GM12878 (cell line): ENCODE results near the gene GGTA1. TPM values are rescaled to one million over a fixed set of nuclear protein-coding genes. Genes with fewer than 3 reads are reported as not detected.

Source experiments
- ATAC-seq: fragments of 200-7000 bp; cut with Tn5 transposase; 3 replicates; pipeline ENCODE4 v1.9.1; 2020; ENCODE audit warnings: mild to moderate bottlenecking, moderate library complexity
- BruUV-seq: library from RNA; stranded (reverse); fragments of 400-500 nt; replicated peaks from 2 replicates; lab custom pipeline; 2021; lab: Mats Ljungman, UMichigan
- CTCF ChIA-PET: fragments of 300-600 bp; sonication (Branson Sonifier 250); formaldehyde crosslinking; extraction: SDS; loops from one replicate; lab custom pipeline; 2021; ENCODE audit warnings: inconsistent platforms; lab: Yijun Ruan, JAX
- POLR2A ChIA-PET: fragments of 350-600 bp; formaldehyde crosslinking; extraction: SDS; loops from one replicate; lab custom pipeline; 2021; ENCODE audit warnings: inconsistent platforms; lab: Charles Lee
- RAD21 ChIA-PET: fragments of 300-600 bp; sonication (Branson Sonifier 250); formaldehyde crosslinking; loops from one replicate; lab custom pipeline; 2023; ENCODE audit warnings: antibody characterized with exemption; ENCODE audit not compliant: unreplicated experiment; lab: Charles Lee
- SMC1A ChIA-PET: fragments of 300-600 bp; sonication (Branson Sonifier 250); formaldehyde crosslinking; loops from one replicate; lab custom pipeline; 2023; ENCODE audit not compliant: unreplicated experiment, uncharacterized antibody; lab: Charles Lee
- DNase-seq: peaks from one replicate; pipeline ENCODE4 v3.0.0-alpha.2; 2011; ENCODE audit warnings: low read depth, low spot score
- FAIRE-seq: peaks from 3 replicates; lab custom pipeline; 2011; peaks lifted over from hg19 to GRCh38; lab: Jason Lieb, UNC
- H2AFZ ChIP-seq: 2 replicates; pipeline ENCODE4 v1.6.0; 2011; ENCODE audit warnings: low read depth, low read length, control low read depth; ENCODE audit not compliant: control insufficient read depth
- H3K27ac ChIP-seq: 2 replicates; pipeline ENCODE4 v1.5.1; 2011; ENCODE audit warnings: control low read depth; ENCODE audit not compliant: control insufficient read depth, insufficient read depth
- H3K27me3 ChIP-seq, 2 experiments: replicated peaks in 1 of 2; 2 replicates each; pipeline versions ENCODE4 v1.6.0 to v1.6.1; 2011; ENCODE audit warnings: low read length in 1 of 2; ENCODE audit not compliant: control insufficient read depth in 2 of 2, insufficient read depth in 2 of 2
- H3K36me3 ChIP-seq, 2 experiments: 2 replicates each; pipeline ENCODE4 v1.5.1; 2011; ENCODE audit warnings: low read length in 1 of 2; ENCODE audit not compliant: control insufficient read depth in 2 of 2, insufficient read depth in 2 of 2
- H3K4me1 ChIP-seq: 2 replicates; pipeline ENCODE4 v1.6.1; 2011; ENCODE audit warnings: mild to moderate bottlenecking, low read length, moderate library complexity, mixed read lengths; ENCODE audit not compliant: control insufficient read depth, insufficient read depth
- H3K4me2 ChIP-seq: 2 replicates; pipeline ENCODE4 v1.6.0; 2011; ENCODE audit warnings: control low read depth; ENCODE audit not compliant: control insufficient read depth, insufficient read depth
- H3K4me3 ChIP-seq: fragments of 200-600 bp; sonication (generic); 2 replicates; pipeline ENCODE4 v1.5.1; 2016
- H3K79me2 ChIP-seq: 2 replicates; pipeline ENCODE4 v1.6.0; 2011; ENCODE audit warnings: low read length; ENCODE audit not compliant: control insufficient read depth, insufficient read depth
- H3K9ac ChIP-seq: 2 replicates; pipeline ENCODE4 v1.8.0; 2011; ENCODE audit warnings: low read length, control low read depth, mixed read lengths; ENCODE audit not compliant: control insufficient read depth, insufficient read depth
- H3K9me3 ChIP-seq: replicated peaks from 3 replicates; pipeline ENCODE4 v1.5.1; 2011; ENCODE audit warnings: mild to moderate bottlenecking, low read length; ENCODE audit not compliant: control insufficient read depth, insufficient read depth
- H4K20me1 ChIP-seq: 2 replicates; pipeline ENCODE4 v1.6.0; 2011; ENCODE audit not compliant: control insufficient read depth, insufficient read depth
- BMI1 ChIP-seq: fragments of 450-650 bp; IDR thresholded peaks from 2 replicates; pipeline ENCODE4 v1.6.1; 2016; ENCODE audit warnings: mild to moderate bottlenecking, moderate library complexity, borderline replicate concordance
- DPF2 ChIP-seq: fragments of 450-650 bp; IDR thresholded peaks from 2 replicates; pipeline ENCODE4 v1.6.1; 2017; ENCODE audit warnings: mild to moderate bottlenecking
- MTA3 ChIP-seq: IDR thresholded peaks from 2 replicates; pipeline ENCODE4 v1.6.1; 2012; ENCODE audit warnings: low read length, inconsistent platforms, borderline replicate concordance
- MXI1 ChIP-seq: fragments of 150-350 bp; IDR thresholded peaks from 2 replicates; pipeline ENCODE4 v1.6.1; 2011; ENCODE audit warnings: low read depth, mild to moderate bottlenecking, inconsistent platforms, low read length, improper control_type of control experiment
- NFYA ChIP-seq: IDR thresholded peaks from 2 replicates; pipeline ENCODE4 v1.6.1; 2011; ENCODE audit warnings: low read depth, mild to moderate bottlenecking, low read length, improper control_type of control experiment, borderline replicate concordance
- NFYB ChIP-seq: IDR thresholded peaks from 2 replicates; pipeline ENCODE4 v1.6.1; 2011; ENCODE audit warnings: low read depth, mild to moderate bottlenecking, low read length, improper control_type of control experiment, moderate library complexity; ENCODE audit not compliant: insufficient read depth
- SMC3 ChIP-seq: IDR thresholded peaks from 2 replicates; pipeline ENCODE4 v1.6.1; 2011; ENCODE audit warnings: low read length, improper control_type of control experiment, borderline replicate concordance
- SRF ChIP-seq, 2 experiments: IDR thresholded peaks; 2 replicates each; pipeline ENCODE4 v1.6.1; 2011; ENCODE audit warnings: low read depth in 2 of 2, low read length in 2 of 2, mild to moderate bottlenecking in 1 of 2, moderate library complexity in 1 of 2
- SUZ12 ChIP-seq: fragments of 200-600 bp; sonication (generic); IDR thresholded peaks from one replicate; pipeline ENCODE4 v1.6.1; 2018; ENCODE audit warnings: antibody characterized with exemption, mild to moderate bottlenecking; ENCODE audit not compliant: unreplicated experiment
- ZBED1 ChIP-seq: IDR thresholded peaks from 2 replicates; pipeline ENCODE4 v1.6.1; 2016; ENCODE audit warnings: borderline replicate concordance
- ZBTB11 ChIP-seq: fragments of 450-650 bp; formaldehyde crosslinking; IDR thresholded peaks from 2 replicates; pipeline ENCODE4 v1.5.0; 2022; ENCODE audit warnings: mild to moderate bottlenecking, missing genetic modification characterization
- ZNF274 ChIP-seq: IDR thresholded peaks from one replicate; pipeline ENCODE4 v1.8.0; 2011; ENCODE audit not compliant: insufficient read length, insufficient read depth
- ZNF384 ChIP-seq: IDR thresholded peaks from 2 replicates; pipeline ENCODE4 v1.6.1; 2012; ENCODE audit warnings: low read depth, mild to moderate bottlenecking, low read length, improper control_type of control experiment, borderline replicate concordance
- WGBS: methylation state at CpG from one replicate; pipeline ENCODE4 v1.1.6; 2016; ENCODE audit warnings: low lambda C conversion rate; ENCODE audit not compliant: insufficient replicate concordance, insufficient coverage; ENCODE audit errors: missing lambda C conversion rate; 5-methylcytosine and 5-hydroxymethylcytosine counted together
- in situ Hi-C: fragments of 300-500 bp; cut with MboI; formaldehyde crosslinking; loops from 9 replicates; pipeline ENCODE4 v1.14.3; 2018; ENCODE audit warnings: mixed read lengths
- intact Hi-C: fragments of 100-400 bp; cut with micrococcal nuclease; formaldehyde crosslinking; loops from one replicate; pipeline ENCODE4 v1.14.2; 2022; ENCODE audit not compliant: unreplicated experiment
- polyA plus RNA-seq, 11 experiments: library from polyadenylated mRNA; depleted of rRNA in 4 of 11; unstranded in 6 of 11; stranded (reverse) in 5 of 11; fragments of >200 nt; fragmentation: Nextera tagmentation in 4 of 11; fragmentation: Illumina TruSeq in 1 of 11; extraction: Ambion mirVana in 4 of 11; extraction: Trizol in 1 of 11; gene quantifications; 1 replicate in 1 of 11; 2 replicates in 10 of 11; pipeline versions ENCODE4 v1.2.1 to v1.2.3, GENCODE V29; 2011 to 2016; ENCODE audit warnings: inconsistent platforms in 2 of 11, missing spikeins in 2 of 11, low read depth in 1 of 11
- total RNA-seq, 4 experiments: library from RNA; depleted of rRNA in 3 of 4; stranded (reverse); fragments of >200 nt in 3 of 4; fragmentation: Illumina TruSeq in 1 of 4; extraction: Trizol in 1 of 4; gene quantifications; 2 replicates each; pipeline versions ENCODE4 v1.2.1 to v1.2.3, GENCODE V29; 2013 to 2021

The GGTA1 gene
- total and polyA plus RNA-seq, 10 of the 15 experiments (the other 5 are each of a cell fraction or from before 2014, with no cell fraction given) = 0.09 to 0.65 (median 0.17) TPM; not detected in 2

GRCh38 chr9:121452085-121452484 is 47.6 kb downstream of the GGTA1 start:
- H3K36me3 ChIP-seq = no peaks in the 10 kb centered on the region
- RAD21 ChIA-PET = no interaction called here

More at GRCh38 chr9:121452085-121452484, 47.6 kb downstream of the GGTA1 start:
- ChIA-PET SMC1A (interaction anchor here (0.6 to 1.0 kb wide), 2 partner anchors 10 to 26 kb away, joined by 3 to 5 read pairs; no protein-coding TSS in a partner anchor), POLR2A (interaction anchor here (0.5 kb wide), 1 partner anchor 41 kb away, joined by 3 read pairs; no protein-coding TSS in a partner anchor), CTCF (interaction anchor here (1.2 kb wide), 1 partner anchor 9 kb away, joined by 5 read pairs; no protein-coding TSS in a partner anchor)
- H3K27ac ChIP-seq = no peak overlapping the region
- no peaks in the 10 kb centered on the region for H3K79me2 ChIP-seq
- no peaks in the 10 kb centered on the region; a peak in 1 of 4 replicates for H3K27me3 ChIP-seq
- BruUV-seq = no TSS peak
- no peak overlapping the region for H2AFZ ChIP-seq
- H3K4me2 ChIP-seq = no peak overlapping the region
- H3K9me3 ChIP-seq = no peaks in the 10 kb centered on the region
- no peaks in the 10 kb centered on the region; the same call in 1 of the 2 replicates for H3K4me1 ChIP-seq
- TF ChIP-seq SRF (IDR thresholded peaks at IDR 0.05; ENCODE audit: low read depth in 2 of 2, low read length in 2 of 2) (no peak), ZBED1 (no peak), ZBTB11 (no peak), NFYA (no peak), SMC3 (no peak), MXI1 (no peak), MTA3 (no peak), ZNF384 (no peak), DPF2 (no peak), ZNF274 (no peak), SUZ12 (no peak), BMI1 (no peak), NFYB (no peak)
- no peak overlapping the region for H3K9ac ChIP-seq
- ATAC-seq = no peak
- no peaks in the 10 kb centered on the region for H4K20me1 ChIP-seq
- WGBS = 57% methylated on average over 6 of the region's 6 CpGs
- in situ Hi-C loops = no loop called here
- intact Hi-C loops = no loop called here
- FAIRE-seq = no peak
- H3K4me3 ChIP-seq = no peak overlapping the region
- DNase-seq = no peak
